Activated CD4-positive, alpha-beta T cell treated with anti-CD3 and anti-CD28 coated beads for 1 hour (primary cell): ENCODE measurements around the gene KLHL35.
A peak's percentile ranks its signal among the peaks of the same experiment; 100 is the strongest.

Source experiments
- DNase-seq: peaks from one replicate; pipeline ENCODE4 v3.0.0-alpha.2; 2020

The KLHL35 gene

DNA sequence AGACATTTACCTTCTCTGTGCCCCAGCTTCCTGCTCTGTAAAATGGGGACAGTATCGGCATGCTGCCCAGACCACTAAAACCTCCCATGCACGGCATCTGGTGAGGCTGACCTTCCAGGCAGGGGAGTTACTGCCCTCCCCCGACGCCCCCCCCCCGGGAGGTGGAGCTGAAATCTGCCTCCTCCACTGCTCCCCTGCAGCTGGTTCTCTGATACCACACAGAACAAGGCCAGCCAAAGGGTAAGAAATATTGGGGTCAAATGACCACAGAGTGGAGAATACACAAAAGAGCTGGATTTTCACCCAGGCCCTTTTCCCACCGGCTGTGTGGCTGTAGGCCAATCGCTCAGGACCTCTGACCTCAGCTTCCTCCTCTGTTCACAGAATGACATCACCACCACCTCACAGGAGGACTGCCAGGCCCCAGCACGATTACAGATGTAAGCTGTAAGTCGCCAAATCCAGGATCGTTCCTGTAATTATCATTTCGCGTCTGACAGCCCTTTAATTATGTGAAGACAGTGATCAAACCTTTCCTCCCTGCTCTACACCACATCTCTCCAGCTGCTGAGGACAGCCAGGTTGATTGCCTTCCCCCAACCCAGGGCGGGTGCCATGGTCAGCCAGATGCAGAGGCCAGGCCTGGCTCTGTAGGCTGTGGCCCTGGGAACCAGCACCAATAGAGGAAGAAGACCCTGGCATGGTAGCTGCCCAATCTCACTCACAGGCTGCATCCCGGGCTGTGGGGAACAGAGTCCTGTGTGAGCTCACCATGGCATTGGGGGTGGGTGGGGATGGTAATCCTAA lies 35.7 kb upstream of the KLHL35 start:
- DNase-seq: no peak

- no peak for DNase-seq
Measured at GRCh38 chr11:75467881-75468280, 34.9 kb upstream of the KLHL35 start.

- DNase-seq: no peak
Measured at GRCh38 chr11:75467311-75467710, 34.3 kb upstream of the KLHL35 start.

- no peak for DNase-seq
Measured at GRCh38 chr11:75465701-75466531, 32.9 kb upstream of the KLHL35 start.

- no peak for DNase-seq
Measured at GRCh38 chr11:75463106-75463774, 30.2 kb upstream of the KLHL35 start.

DNA sequence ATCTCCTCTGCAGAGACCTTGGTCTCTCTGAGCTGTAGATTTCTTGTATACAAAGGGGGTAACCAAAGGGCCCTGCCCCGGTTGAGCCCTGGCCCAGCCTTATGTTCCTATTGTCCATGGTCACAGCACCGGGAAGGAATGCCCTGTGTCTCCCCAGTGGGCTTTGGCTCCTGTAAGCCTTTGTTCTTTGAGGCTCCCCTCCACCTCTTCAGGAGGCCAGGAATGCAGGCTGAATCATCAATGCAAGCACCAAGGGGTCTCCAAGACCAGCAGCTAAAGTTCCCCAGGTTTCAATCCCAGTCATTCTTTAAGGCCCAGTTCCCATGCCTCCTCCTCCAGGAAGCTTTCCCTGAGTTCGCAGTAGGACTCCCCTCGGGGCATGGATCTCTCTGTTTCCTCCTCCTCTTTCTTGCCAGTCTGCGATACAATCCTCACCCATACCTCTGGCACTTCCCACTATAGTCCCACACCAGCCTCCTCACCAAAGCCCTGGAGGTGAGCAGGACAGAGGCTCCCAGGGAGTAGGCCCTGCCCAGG lies 29.2 kb upstream of the KLHL35 start:
- DNase-seq: no peak

DNA sequence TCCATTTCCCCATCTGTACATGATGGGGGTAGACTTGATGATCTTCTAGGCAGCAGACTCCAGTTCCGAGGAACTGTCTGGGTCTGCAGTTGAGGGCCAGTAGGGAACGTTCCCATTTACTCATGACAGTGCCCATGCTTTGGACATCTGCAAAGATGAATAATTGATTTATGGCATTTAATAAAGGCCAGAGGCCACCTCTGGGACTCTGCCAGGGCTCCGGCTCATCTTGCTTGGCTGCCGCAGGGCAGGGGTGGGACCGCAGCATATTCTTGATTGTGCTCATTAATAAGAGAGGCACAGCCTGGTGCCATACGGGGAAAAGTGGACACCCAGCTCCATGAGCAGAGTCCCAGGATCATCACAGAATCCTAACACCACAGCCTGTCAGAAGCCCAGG lies 28.1 kb upstream of the KLHL35 start:
- DNase-seq: no peak

- DNase-seq: no peak
Measured at GRCh38 chr11:75456596-75457183, 23.7 kb upstream of the KLHL35 start.

GRCh38 chr11:75454987-75455386 lies 22.0 kb upstream of the KLHL35 start:
- no peak for DNase-seq

GRCh38 chr11:75453916-75454655 lies 21.1 kb upstream of the KLHL35 start:
- DNase-seq: no peak

DNA sequence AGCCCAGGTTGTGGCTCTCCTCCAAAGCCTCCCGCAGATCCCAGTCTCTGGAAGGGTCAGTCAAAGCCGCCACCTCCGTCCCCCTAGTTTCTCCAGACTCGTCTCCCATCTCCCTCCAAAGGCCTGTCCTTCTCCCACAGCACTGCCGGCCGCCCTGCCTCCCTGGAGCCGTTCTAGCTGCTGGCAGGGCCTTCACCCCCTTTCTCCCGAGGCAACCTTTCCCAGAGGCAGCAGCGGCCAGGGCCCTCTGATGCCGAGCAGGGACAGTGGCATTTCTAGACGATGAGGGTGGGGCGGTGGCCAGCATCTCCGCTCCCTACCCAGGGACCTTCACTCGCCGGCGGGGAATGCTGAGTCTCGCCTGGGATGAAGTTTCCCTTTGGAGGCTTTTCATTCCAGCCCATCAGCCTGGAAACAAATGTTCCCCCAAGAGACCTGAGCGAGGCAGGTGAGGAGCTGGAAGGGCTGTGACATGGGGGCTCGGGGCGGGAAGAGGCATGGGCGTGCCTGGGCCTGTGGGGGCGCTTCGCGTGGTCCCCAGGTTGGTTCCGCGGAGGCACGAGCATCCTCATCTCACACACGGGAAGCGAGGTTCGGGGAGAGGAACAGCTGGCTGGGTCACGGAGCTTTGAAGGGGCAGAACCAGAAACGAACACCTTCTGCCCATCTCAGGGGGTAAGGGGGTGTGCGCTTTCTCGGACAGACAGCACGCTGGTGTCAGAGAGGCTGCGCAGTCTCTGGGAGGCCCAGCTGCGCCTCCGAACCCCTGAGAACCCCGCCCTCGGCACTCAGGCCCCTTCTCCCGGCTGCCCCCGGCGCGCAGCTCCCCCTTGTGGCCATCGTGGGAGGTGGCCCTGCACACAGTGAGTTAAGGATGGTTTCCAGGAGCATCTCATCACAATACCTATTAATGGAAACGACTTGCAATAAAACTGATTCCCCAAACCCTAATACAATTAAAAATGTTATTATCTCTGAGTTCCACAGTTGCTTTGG lies 18.1 kb upstream of the KLHL35 start:
- DNase-seq: no peak

DNA sequence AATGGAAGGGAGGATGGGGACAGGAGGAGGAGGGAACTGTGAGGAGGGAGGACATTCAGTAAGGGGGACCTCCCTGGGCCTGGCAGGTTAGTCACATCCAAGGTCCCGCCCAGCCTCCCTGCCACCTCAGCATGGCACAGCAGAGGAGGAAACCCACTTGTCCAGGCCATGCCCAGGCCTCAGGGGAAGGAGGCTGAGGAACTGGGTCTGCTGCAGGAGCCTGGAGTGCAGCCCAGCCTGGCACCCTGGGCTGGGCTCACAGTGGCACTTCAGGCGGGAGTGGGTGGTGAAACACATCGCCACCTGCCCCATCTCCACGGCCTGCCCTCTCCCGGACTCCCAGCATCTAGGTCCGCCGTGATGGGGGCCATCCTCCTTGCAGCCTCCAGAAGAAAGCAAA lies 17.2 kb upstream of the KLHL35 start:
- no peak for DNase-seq

DNA sequence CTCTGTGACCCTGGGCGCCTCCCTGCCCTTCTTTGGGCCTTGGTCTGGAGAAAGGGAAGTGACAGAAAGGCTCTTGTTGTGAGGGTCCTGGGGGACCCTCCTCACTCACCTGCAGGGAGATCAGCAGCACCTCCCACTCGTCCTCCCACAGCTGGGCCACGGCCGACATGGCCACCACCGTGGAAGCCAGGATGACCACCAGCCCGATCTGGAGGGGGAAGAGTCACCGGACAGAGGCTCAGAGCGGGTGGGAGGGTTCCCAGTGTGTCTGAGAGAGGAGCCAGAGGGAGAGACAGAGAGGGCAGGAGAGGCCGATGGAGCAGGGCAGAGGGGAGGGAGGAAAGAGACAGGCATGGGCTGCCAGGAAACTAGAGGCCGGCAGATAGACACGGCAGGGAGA lies 16.8 kb upstream of the KLHL35 start:
- DNase-seq: no peak

DNA sequence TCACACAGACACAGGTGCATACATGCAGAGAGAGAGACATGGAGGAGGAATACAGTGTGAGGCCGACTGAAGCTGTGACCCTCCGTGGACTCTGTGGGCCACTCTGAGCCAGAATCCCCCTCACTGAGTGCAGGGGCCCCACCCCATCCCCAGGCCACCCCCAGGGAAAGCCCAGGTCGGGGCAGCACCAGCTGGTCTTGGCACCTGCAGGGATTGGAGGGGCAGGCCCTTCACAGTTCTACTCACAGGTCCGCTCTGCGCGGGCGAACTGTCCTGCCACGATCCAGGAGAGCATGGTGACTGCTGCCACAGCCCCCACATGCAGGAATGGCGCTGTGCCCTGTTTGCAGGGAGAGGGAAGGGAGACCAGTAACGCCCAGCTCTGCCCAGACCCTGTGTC lies 16.3 kb upstream of the KLHL35 start:
- DNase-seq: no peak

DNA sequence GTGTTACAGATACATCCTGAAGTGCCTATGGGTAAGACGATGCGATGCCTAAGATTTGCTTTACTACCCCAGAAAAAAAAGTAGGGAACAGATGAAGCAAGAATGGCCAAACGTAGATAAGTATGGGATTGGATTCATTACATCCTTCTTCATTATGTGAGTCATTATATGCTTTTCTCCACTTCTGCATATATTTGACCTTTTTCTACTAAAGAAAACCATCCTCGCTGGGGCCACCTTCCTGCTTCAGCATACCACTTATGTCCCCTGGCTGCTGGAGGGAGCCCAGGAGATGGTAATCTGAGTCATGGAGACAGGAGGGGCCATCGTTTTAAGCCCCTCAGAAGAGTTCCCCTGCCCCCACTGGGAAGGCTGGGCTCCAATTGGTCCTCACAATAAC lies 14.4 kb upstream of the KLHL35 start:
- DNase-seq: no peak

DNA sequence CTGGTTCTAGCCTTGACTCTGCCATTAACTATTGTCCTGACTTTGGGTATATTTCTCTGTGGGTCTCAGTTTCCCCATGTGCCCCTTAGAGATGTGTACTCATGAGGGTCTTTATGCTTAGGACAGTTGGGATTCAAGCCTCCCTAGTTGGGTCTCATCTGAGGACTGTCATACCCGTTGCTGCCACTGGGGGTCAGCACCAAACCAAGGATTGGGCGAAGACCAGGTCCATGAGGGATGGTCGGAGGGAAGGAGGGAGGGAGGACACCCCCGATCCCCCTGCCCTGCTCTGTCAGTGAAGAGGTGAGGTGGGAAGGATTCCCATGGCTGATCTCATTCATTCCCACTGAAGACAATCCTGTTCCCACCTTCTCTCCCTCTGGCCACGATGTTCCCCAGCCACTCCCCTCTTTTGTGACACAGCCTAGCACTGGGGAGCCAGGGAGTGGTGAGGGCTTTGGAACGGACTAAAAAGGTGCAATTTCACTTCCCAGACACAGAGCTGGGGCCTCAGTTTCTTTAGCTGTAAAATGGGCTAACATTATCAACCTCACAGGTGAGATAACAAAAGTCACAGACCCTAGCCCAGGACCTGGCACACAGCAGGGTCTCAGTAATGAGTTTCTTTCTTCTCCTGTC lies 12.4 kb upstream of the KLHL35 start:
- peak; percentile 61 for DNase-seq

DNA sequence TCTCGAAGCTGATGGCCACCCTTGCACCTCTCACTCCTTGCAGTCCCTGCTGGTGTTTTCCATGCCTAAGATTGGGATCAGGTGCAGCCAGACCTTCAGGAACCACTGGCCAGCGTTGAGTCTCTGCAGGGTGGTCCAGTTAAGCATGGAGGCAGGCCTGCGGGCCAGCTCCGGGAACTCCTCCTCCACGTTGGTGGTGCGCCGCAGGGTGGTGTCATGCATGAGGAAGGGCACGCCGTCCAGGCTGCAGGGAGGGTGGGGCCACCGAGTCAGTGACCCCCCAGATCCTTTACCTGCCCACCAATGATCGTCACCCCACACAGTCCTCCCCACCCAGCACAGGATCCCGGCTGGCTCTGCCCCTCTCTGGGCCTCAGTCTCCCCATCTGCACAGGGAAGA lies 10.0 kb upstream of the KLHL35 start:
- no peak for DNase-seq

DNA sequence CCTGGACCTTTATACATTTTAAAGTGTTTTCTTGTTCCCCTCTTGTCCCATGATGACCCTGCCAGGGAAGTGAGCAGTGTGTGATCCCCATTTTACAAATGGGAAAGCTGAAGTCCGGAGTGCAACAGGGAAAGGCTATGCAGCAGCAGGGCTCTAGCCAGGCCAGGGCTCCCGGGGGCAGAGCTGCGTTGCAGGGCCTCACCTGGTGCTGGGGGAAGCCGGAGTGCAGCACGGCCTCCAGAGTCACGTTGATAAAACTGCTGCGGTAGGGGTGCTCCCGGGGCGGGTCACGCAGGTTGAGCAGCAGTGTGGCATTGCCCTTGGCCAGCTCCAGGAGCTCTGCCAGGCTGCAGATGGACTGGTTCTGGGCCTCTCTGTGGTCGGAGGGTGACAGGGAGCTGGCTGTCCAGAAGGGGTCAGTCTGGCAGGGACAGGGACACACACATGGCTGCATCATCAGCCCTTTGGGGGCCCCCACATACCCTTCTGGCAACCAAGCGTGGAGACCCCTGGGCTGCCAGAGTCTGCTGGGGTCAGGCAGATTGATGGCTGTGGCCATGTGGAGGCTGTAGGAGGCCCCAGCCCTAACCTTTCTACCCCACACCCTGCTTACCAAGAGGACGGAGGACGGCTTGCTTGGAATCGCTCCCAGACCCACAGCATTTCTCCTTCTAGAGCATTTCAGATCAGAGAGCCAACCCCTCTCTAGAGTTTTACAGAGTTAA lies 9.3 kb upstream of the KLHL35 start:
- DNase-seq: no peak

DNA sequence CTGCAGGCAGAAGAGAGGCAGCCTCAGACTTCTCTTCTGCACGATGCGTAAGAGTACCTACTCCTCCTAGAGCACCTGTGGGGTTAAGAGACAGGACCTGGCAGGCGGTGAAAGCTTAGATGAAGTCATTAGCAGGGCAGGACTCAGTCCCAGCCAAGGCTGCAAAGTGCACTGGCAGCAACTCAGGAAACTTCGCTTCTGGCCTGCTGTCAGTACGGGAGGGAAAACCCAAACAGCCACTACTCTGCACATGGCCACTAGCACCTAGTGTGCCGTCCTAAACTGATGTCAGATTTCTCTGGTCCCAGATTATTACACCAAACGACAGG lies 8.8 kb upstream of the KLHL35 start:
- DNase-seq: no peak
